ENCODE results near the gene ADM5. TPM values are rescaled to one million over a fixed set of nuclear protein-coding genes. Genes with fewer than 3 reads are reported as not detected.

ADM5 gene
- total and polyA plus RNA-seq, 2 experiments from 2014 or later = 2.8 to 5.7 TPM

GRCh38 chr19:49679771-49680413 lies 9.5 kb upstream of the ADM5 start (continued):
- TF ChIP-seq, protein P1, sequence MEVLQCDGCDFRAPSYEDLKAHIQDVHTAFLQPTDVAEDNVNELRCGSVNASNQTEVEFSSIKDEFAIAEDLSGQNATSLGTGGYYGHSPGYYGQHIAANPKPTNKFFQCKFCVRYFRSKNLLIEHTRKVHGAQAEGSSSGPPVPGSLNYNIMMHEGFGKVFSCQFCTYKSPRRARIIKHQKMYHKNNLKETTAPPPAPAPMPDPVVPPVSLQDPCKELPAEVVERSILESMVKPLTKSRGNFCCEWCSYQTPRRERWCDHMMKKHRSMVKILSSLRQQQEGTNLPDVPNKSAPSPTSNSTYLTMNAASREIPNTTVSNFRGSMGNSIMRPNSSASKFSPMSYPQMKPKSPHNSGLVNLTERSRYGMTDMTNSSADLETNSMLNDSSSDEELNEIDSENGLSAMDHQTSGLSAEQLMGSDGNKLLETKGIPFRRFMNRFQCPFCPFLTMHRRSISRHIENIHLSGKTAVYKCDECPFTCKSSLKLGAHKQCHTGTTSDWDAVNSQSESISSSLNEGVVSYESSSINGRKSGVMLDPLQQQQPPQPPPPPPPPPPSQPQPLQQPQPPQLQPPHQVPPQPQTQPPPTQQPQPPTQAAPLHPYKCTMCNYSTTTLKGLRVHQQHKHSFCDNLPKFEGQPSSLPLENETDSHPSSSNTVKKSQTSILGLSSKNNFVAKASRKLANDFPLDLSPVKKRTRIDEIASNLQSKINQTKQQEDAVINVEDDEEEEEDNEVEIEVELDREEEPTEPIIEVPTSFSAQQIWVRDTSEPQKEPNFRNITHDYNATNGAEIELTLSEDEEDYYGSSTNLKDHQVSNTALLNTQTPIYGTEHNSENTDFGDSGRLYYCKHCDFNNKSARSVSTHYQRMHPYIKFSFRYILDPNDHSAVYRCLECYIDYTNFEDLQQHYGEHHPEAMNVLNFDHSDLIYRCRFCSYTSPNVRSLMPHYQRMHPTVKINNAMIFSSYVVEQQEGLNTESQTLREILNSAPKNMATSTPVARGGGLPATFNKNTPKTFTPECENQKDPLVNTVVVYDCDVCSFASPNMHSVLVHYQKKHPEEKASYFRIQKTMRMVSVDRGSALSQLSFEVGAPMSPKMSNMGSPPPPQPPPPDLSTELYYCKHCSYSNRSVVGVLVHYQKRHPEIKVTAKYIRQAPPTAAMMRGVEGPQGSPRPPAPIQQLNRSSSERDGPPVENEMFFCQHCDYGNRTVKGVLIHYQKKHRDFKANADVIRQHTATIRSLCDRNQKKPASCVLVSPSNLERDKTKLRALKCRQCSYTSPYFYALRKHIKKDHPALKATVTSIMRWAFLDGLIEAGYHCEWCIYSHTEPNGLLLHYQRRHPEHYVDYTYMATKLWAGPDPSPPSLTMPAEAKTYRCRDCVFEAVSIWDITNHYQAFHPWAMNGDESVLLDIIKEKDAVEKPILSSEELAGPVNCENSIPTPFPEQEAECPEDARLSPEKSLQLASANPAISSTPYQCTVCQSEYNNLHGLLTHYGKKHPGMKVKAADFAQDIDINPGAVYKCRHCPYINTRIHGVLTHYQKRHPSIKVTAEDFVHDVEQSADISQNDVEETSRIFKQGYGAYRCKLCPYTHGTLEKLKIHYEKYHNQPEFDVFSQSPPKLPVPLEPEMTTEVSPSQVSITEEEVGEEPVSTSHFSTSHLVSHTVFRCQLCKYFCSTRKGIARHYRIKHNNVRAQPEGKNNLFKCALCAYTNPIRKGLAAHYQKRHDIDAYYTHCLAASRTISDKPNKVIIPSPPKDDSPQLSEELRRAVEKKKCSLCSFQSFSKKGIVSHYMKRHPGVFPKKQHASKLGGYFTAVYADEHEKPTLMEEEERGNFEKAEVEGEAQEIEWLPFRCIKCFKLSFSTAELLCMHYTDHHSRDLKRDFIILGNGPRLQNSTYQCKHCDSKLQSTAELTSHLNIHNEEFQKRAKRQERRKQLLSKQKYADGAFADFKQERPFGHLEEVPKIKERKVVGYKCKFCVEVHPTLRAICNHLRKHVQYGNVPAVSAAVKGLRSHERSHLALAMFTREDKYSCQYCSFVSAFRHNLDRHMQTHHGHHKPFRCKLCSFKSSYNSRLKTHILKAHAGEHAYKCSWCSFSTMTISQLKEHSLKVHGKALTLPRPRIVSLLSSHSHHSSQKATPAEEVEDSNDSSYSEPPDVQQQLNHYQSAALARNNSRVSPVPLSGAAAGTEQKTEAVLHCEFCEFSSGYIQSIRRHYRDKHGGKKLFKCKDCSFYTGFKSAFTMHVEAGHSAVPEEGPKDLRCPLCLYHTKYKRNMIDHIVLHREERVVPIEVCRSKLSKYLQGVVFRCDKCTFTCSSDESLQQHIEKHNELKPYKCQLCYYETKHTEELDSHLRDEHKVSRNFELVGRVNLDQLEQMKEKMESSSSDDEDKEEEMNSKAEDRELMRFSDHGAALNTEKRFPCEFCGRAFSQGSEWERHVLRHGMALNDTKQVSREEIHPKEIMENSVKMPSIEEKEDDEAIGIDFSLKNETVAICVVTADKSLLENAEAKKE (CRISPR knock-in tag; IDR thresholded peaks at IDR 0.05) = no peak
- TF ChIP-seq EZH2phosphoT487 (IDR thresholded peaks at IDR 0.05; ENCODE audit: unreplicated experiment) (no peak), NANOG (IDR thresholded peaks at IDR 0.05; ENCODE audit: borderline replicate concordance) (no peak), CREB1 (CRISPR knock-in tag; IDR thresholded peaks at IDR 0.05; ENCODE audit: low read depth) (no peak)
- TF ChIP-seq, protein P2, sequence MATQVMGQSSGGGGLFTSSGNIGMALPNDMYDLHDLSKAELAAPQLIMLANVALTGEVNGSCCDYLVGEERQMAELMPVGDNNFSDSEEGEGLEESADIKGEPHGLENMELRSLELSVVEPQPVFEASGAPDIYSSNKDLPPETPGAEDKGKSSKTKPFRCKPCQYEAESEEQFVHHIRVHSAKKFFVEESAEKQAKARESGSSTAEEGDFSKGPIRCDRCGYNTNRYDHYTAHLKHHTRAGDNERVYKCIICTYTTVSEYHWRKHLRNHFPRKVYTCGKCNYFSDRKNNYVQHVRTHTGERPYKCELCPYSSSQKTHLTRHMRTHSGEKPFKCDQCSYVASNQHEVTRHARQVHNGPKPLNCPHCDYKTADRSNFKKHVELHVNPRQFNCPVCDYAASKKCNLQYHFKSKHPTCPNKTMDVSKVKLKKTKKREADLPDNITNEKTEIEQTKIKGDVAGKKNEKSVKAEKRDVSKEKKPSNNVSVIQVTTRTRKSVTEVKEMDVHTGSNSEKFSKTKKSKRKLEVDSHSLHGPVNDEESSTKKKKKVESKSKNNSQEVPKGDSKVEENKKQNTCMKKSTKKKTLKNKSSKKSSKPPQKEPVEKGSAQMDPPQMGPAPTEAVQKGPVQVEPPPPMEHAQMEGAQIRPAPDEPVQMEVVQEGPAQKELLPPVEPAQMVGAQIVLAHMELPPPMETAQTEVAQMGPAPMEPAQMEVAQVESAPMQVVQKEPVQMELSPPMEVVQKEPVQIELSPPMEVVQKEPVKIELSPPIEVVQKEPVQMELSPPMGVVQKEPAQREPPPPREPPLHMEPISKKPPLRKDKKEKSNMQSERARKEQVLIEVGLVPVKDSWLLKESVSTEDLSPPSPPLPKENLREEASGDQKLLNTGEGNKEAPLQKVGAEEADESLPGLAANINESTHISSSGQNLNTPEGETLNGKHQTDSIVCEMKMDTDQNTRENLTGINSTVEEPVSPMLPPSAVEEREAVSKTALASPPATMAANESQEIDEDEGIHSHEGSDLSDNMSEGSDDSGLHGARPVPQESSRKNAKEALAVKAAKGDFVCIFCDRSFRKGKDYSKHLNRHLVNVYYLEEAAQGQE (IDR thresholded peaks at IDR 0.05; ENCODE audit: unreplicated experiment) = no peak

Data from GM23338 (cell line).